Activated CD4-positive, alpha-beta T cell treated with anti-CD3 and anti-CD28 coated beads, Interleukin-2, Interleukin-4, amounts not matched to agents 100 ng/mL and 50 ng/mL, durations not matched to agents 16 hours and 8 hours (primary cell): Measurements from ENCODE around the gene USP15.

ENCODE experiments used
- DNase-seq: peaks from one replicate; pipeline ENCODE4 v3.0.0-alpha.2; 2020; ENCODE audit warnings: low spot score

Gene USP15

DNA sequence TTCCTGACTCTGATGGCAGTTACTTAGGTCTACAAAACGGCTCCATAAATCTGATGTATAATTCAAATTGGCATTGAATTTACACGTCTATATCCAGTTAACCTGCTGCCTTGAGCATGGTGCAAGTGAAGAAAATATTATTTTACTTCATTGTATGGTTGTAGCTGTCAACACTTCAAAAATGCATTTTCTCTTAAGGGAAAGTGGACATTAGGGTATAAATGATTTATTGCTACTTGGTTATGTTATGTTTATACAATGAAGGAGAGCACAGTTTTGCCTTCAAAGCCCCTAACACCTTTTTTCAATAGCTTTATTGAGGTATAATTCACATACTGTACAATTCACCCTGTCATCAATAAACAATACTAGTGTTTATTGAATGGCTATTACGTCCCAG, 2.0 kb upstream of the USP15 start:
- DNase-seq, result no peak

GRCh38 chr12:62258941-62259630, 1.1 kb upstream of the USP15 start:
- DNase-seq, result no peak

- no peak for DNase-seq
Observed at GRCh38 chr12:62259631-62259992, 592 bp upstream of the USP15 start.

DNA sequence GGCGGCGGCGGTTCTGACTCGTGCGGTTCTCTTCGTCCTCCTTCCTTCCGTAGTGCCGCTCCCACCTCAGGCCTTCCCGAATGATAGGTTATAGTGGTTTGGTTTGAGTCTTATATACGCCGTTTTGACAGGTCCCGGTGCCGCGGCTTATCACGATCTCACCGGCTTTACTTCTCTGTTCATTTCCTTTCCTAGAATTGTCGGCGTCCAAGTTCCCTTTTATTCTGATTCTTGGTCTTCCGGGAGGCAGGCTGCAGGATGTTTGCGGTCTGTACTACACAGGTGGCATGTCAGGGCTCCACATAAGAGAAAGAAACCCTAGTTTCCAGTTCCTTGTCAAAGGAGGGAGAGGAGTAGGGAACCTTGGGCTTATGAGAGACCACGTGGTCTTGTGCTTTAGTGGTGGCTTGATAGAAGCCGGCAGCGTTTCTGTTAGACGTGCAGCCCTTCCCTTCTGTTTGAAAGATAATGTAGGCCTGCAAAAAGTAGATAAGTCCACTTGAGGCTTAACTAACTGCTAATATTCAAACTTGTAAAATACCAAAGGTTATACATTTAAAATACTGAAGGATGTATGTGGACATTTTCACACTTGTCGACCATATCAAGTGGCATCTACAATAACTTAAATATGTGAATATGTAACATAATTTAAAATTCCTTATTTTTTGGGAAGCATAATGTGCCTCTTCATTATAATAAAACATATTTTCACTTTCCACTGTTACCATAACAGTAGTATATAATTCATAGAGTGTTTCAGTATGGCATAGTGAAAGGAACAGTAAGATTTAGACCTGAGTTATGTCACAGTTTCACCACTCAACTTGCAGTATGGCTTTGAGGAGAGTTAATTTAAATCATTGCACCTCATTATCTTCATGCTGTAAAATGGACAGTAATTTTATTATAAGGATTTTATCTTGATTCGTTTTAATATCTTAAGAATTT, 804 bp downstream of the USP15 start:
- peak; percentile 81 for DNase-seq

GRCh38 chr12:62261876-62262517, 1.8 kb downstream of the USP15 start:
- no peak for DNase-seq

DNA sequence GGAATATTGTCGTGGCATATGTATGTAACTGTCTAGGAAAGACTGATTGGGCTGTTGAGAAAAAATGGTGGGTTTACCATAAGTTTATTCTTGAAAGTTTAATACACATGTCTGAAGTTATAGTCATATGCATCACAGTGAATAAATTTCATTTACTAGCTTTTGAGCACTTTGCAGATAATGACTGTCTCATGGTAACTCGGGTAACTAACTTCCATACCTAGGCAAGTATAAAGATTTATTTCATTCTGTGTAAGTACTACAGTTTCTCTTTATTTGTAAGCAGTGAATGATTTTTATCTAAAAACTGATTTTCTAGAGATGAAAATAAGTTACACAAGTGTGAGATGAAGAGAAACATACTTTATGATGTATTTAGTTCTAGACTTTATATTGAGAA, 3.0 kb downstream of the USP15 start:
- DNase-seq, result no peak

DNA sequence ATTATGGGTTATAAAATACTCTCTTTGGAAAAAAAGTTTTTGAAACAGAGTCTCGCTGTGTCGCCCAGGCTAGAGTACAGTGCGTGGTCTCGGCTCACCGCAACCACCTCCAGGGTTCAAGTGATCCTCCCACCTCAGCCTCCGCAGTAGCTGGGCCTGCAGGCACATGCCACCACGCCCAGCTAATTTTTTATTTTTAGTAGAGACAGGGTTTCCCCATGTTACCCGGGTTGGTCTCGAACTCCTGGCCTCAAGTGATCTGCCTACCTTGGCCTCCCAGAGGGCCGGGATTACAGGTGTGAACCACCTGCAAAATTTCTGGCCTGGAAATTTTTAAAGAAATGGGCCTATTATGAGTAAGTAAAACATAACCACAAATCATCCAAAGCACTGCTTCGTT, 3.8 kb downstream of the USP15 start:
- DNase-seq, result no peak

- DNase-seq, result no peak
Observed at GRCh38 chr12:62264706-62265105, 4.5 kb downstream of the USP15 start.

- no peak for DNase-seq
Observed at GRCh38 chr12:62265511-62265910, 5.3 kb downstream of the USP15 start.

DNA sequence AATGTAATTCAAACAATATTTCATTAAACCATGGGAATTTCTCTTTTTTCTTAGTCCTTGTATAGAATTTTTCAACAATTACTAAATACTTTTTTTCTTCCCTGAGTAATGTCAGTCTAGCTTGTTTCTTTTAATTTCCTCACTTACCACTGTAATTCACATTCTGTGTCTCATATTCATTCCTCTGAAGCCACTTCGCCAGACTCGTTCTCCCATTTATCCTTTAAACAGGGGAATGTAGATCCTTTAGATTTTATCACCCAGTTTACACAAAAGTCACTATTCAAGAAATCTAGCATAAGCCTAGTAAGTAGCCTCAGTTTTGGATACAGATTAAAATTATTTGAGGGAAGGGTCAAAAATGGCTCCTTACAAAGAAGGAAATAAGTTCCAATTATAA, 6.8 kb downstream of the USP15 start:
- no peak for DNase-seq

- no peak for DNase-seq
Observed at GRCh38 chr12:62267480-62267879, 7.3 kb downstream of the USP15 start.

- DNase-seq, result no peak
Observed at GRCh38 chr12:62268956-62269355, 8.8 kb downstream of the USP15 start.

GRCh38 chr12:62269464-62270228, 9.4 kb downstream of the USP15 start:
- no peak for DNase-seq

- DNase-seq, result no peak
Observed at GRCh38 chr12:62270384-62270783, 10.2 kb downstream of the USP15 start.

- no peak for DNase-seq
Observed at GRCh38 chr12:62270872-62271271, 10.7 kb downstream of the USP15 start.

- no peak for DNase-seq
Observed at GRCh38 chr12:62272936-62273552, 12.8 kb downstream of the USP15 start.

GRCh38 chr12:62273724-62274380, 13.6 kb downstream of the USP15 start:
- no peak for DNase-seq

DNA sequence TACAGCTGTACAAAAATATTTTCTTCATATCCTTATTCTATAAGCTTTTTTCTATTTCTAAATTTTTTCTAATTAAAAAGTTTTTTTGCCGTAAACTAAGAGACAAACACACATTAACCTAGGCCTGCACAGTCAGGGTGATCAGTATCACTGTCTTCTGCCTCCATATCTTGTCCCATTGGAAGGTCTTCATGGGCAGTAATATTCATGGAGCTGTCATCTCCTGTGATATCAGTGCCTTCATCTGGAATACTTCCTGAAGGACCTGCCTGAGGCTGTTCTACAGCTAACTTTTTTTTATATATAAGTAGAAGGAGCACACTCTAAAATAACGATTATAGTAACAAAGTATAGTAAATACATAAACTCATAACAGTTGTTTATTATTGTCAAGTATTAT, 17.8 kb downstream of the USP15 start:
- DNase-seq, result no peak

DNA sequence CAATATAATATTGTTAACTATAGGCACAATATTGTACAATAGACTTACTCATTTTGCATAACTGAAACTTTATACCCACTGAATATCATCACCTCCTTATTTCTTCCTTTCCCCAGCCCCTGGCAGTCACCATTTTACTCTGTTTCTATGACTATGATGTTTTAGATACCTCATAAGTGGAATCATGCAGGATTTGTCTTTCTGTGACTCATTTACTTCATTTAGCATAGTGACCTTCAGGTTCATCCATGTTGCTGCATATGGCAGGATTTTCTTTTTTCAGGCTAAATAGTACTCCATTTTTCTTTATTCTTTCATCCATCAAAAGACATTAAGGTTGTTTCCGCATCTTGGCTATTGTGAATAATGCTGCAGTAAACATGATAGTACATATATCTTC, 18.9 kb downstream of the USP15 start:
- no peak for DNase-seq

DNA sequence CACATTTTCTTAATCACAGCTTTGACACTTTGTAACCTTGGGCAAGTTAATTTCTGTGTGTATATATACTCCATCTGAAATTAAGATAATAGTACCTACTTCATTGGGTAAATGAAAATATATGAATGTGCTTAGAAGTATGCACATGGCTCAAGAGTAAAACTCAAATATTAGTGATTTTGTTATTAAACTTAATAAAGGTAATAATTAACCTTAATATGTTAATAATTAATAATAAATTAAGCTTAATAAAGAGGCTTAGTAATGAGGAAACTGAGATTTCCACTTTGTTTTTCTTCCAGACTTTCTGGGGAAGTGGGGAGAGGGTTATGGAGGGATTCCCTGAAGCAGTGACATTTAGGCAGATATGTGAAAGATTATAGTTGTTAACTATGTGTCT, 19.8 kb downstream of the USP15 start:
- no peak for DNase-seq

GRCh38 chr12:62282057-62282774, 22.0 kb downstream of the USP15 start:
- no peak for DNase-seq
